HEK293T (cell line): ENCODE results near the gene DENR.

Experiments used
- ARNT ChIP-seq: fragments of 450-650 bp; IDR thresholded peaks from 2 replicates; pipeline ENCODE4 v1.6.1; 2017; ENCODE audit warnings: mild to moderate bottlenecking
- BHLHE40 ChIP-seq: fragments of 450-650 bp; IDR thresholded peaks from 2 replicates; pipeline ENCODE4 v1.6.1; 2016; ENCODE audit warnings: mild to moderate bottlenecking, moderate library complexity, borderline replicate concordance
- CTBP1 ChIP-seq: fragments of 450-650 bp; IDR thresholded peaks from 2 replicates; pipeline ENCODE4 v1.6.1; 2016; ENCODE audit warnings: borderline replicate concordance
- ELF4 ChIP-seq: fragments of 450-650 bp; IDR thresholded peaks from 2 replicates; pipeline ENCODE4 v1.6.1; 2017; ENCODE audit warnings: antibody characterized with exemption
- FOXA1 ChIP-seq: fragments of 450-650 bp; IDR thresholded peaks from 2 replicates; pipeline ENCODE4 v1.6.1; 2016; ENCODE audit warnings: mild to moderate bottlenecking
- FOXK2 ChIP-seq: fragments of 450-650 bp; IDR thresholded peaks from 2 replicates; pipeline ENCODE4 v1.6.1; 2016; ENCODE audit warnings: mild to moderate bottlenecking
- LEF1 ChIP-seq: fragments of 450-650 bp; IDR thresholded peaks from 2 replicates; pipeline ENCODE4 v1.6.1; 2017; ENCODE audit warnings: mild to moderate bottlenecking, borderline replicate concordance
- NFRKB ChIP-seq: fragments of 450-650 bp; IDR thresholded peaks from 2 replicates; pipeline ENCODE4 v1.6.1; 2016; ENCODE audit warnings: mild to moderate bottlenecking, moderate library complexity
- SP1 ChIP-seq: fragments of 450-650 bp; IDR thresholded peaks from 2 replicates; pipeline ENCODE4 v1.6.1; 2017
- SUZ12 ChIP-seq: fragments of 450-650 bp; IDR thresholded peaks from 2 replicates; pipeline ENCODE4 v1.6.1; 2016; ENCODE audit warnings: mild to moderate bottlenecking
- TARDBP ChIP-seq: fragments of 450-650 bp; IDR thresholded peaks from 2 replicates; pipeline ENCODE4 v1.6.1; 2016

- no peak for TF ChIP-seq SP1
- no peak for TF ChIP-seq BHLHE40
- TF ChIP-seq ELF4, result no peak
- TF ChIP-seq SUZ12, result no peak
- TF ChIP-seq CTBP1, result no peak
- no peak for TF ChIP-seq ARNT
- TF ChIP-seq FOXA1, result no peak
- TF ChIP-seq FOXK2, result no peak
- TF ChIP-seq TARDBP, result no peak
- TF ChIP-seq NFRKB, result no peak
- TF ChIP-seq LEF1, result no peak
Observed at GRCh38 chr12:122790393-122791075, 37.9 kb downstream of the DENR start.
